HG02973 (cell line): ENCODE results near the gene ITPRID2.
"Not testable (repeated sequence)": the region's sequence is repeated elsewhere in the genome, so short reads cannot be mapped to it uniquely, and the experiment has no call there.

Experiments
- ATAC-seq: cut with Tn5 transposase; IDR thresholded peaks from one replicate; pipeline ENCODE4 v1.9.1; 2021; ENCODE audit warnings: moderate library complexity; ENCODE audit not compliant: unreplicated experiment

Gene ITPRID2

DNA sequence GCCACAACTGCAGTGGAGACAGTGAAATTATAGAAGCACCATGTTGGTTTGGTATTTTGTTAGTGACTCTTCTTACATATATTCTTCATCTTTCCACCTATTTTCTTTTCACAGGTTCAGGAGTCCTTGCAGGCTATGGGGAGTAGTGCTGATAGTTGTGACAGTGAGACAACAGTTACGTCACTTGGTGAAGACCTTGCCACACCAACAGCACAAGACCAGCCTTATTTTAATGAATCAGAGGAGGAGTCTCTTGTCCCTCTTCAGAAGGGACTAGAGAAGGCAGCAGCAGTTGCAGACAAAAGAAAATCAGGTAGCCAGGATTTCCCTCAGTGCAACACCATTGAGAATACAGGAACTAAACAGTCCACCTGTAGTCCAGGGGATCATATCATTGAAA is 23.6 kb downstream of the ITPRID2 start:
- ATAC-seq: no peak

DNA sequence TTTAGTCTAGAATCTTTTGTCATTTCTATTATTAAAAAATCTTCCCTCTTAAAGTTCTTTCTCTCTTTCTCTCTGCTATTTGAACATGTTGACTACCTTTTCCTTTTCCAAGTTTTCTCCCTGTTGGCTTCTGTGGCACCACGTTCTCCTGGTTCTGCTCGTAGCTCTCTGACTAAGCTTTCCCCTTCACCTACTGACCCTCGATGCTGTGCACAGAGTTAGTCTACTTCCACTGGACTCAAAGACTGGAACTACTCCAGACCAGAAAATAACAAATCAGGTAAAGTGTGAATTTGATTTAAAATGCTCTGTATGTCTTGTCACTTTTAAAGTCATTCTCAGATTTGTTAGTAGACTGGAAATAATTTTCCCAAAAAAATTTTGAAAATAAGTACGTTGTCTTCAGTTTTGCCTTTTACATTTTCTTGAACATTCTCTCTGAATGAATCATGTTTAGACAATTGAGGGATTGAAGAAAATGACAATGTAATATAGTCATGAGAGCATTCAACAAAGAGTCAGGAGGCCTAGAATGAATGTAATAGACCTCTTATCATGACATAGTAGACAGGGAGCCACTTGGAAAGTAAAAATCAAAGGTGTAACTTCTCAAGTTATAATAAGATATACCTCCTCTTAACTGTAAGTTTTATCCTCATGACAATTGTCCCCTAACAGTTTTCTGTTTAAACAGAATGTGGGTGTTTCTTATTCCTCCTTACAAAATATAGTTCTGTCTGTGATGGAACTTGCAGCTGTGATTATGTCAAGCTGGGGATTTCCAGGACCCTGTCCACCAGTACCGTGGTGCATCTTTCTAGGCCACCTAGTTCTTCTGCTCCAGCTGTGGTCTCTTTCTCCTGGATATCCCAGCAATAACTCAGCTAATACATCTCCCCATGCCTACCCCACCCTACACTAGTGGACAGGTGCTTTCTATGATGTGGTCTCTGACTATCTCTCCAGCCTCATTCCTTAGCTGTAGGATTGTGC is 25.5 kb downstream of the ITPRID2 start:
- ATAC-seq: no peak

DNA sequence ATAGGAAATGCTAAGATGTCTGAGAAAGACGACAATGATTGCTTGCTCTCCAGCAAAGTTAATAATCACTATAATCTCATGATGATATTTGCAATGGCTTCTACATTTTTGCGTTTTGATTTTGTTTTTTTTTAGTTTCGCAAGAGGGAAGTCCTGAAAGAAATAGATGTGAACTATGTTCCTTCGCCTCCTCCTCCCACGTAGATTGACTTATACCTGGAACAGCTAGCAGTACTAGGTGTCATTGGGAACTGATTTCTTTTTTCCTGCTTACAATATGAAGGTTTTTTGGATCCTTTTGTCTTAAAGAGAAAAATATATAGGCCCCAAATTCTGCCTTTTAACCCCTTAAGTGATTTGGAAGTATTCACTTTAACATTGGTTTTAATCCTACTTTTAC is 26.7 kb downstream of the ITPRID2 start:
- no peak for ATAC-seq

DNA sequence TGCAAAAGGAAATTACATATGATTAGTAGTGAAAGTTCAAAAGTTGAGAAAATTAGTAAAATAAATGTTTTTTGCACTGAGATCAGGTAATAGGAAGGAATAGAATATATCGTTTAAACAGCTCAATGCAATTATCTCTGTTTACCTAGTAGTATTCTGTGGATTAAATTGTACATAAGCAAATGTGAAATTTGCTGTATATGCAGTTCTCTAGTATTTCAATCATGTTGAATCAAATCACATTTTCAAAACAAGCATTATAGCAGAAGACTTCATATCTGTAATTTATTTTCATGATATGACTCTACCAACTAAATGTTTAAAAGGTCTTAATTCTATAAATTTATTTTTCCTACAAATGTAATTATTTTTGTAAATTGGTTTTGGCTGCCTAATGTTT is 31.6 kb downstream of the ITPRID2 start:
- ATAC-seq: no peak

DNA sequence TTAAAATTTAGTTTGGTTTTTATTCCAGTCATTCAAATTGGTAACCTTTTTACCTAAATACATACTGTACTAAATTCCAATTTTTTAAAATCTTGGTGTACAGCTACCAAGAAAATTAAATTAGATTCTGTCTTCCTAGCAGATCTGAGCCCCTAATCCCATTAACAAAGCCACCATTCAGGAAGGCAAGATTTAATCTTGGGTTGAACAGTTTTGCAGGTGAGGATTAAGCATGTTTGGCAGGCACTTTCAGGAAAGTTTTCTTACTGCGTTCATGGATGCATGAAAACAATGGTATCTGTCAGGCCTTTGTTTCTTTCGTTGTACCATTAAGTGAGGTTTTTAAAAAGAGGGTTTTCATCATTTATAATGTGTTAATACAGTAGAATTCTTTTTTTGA is 32.8 kb downstream of the ITPRID2 start:
- ATAC-seq: no peak

DNA sequence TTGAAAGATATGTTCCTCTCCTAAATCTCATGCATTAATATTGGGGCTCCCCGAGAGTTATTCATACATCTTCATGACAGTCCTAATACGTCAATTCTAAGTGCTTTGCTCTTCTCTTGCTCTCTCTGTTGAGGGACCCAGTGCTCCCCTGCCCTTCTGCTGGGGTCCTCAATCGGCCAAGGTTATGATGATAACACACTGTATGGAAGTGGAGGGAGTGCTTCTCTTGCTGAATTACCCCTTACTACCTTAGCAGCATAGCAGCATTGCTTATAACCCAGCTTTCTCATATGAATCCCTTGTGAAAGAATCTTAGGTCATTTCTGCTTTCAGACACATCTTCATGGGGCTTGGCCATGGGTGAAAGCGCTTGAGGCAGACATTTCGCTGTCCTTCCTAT is 43.2 kb downstream of the ITPRID2 start:
- ATAC-seq: no peak

DNA sequence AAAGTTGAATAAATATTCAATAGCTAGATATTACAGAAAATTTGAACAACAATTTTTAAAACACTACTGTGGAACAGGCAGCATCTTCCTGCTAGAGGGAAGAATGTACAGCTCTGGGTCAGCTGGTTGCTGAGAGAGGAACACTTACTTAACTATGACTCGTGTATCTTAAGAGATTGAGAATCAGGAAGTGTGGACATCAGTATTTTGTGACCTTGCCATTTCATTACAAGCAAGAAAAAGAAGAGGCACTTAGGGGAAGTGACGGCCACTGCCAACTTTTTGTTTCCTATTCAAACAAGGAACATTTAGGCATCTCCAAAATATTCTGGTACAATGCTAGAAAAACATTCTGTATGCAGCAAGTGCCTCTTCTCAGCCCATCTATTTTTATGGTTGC is 45.9 kb downstream of the ITPRID2 start:
- ATAC-seq: no peak

DNA sequence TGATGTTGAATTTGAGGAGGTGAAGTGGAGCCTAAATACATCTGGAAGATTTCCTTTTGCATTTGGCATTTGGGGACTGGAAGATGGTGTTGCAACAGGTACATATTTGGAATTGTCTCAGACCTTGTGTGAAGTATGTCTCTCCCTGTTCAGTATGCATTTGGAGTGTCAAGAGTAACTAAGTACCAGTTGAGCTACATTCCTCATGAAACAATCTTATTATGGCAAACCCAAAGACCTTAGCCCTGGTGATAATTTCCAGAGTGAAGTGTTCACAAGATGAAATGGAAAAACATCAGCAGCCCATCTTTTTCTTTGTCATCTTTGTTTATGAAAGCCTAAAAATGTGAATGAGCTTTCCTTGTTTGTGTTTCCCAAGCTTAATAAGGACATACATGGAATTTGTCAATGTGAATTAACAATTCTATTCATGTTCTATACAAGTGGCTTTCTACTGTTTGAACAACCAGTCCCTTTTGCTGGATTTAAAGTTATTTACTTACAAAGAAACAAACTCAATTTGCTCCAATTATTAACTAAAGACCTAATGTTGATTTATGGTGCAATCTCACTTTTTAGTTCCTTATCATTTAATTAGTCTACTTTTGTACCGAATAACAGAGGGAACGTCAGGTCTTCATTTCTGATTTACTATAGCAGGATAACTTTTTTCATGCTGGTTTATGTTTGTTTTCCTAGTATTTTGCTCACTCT is 52.0 kb downstream of the ITPRID2 start:
- ATAC-seq: no peak

DNA sequence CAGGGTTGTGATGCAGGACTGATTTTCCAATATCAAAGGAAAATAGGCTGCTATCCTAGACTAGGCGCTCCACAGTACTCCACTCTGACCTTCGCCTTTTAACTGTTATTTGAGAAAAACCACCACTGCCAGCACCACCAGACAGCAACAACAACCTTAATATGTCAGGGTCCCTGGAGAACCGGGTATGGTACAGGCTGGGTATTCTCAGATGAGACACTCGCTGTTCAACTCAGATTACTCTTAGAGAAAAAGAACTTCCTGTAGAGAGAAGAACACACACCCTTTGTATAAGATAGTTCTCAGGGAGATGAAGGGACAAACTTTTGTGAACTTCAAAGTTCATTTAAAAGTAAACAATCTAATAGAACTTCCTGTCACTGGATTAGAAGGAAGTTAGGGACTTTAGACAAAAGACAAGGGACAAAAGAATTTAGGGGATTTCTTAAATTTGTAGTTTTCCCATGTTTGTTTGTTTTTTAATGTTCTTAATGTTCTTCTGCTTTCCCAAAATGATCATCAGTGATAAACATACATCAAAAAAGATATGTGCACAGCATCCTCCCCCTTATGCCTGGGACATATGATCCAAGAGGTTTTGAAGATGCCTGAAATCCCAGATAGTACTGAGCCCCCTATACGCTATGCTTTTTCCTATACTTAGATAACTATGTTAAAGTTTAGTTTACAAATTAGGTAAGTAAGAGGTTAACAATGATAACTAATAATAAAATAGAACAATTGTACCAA is 52.8 kb downstream of the ITPRID2 start:
- ATAC-seq: no peak

DNA sequence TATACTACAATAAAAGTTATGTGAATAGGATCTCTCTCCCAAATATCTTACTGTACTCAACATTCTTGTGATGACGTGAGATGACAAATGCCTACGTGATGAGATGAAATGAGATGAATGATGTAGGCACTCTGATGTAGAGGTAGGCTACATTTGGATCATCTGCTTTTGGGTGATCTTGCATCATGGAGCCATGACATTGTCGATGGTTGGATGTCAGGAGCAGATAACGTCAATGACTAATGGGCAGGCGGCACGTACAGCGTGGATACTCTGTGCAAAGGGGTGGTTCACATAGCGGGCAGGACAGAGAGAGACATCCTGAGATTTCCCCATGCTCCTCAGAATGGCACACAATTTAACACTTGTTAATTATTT is 53.4 kb downstream of the ITPRID2 start:
- no peak for ATAC-seq

DNA sequence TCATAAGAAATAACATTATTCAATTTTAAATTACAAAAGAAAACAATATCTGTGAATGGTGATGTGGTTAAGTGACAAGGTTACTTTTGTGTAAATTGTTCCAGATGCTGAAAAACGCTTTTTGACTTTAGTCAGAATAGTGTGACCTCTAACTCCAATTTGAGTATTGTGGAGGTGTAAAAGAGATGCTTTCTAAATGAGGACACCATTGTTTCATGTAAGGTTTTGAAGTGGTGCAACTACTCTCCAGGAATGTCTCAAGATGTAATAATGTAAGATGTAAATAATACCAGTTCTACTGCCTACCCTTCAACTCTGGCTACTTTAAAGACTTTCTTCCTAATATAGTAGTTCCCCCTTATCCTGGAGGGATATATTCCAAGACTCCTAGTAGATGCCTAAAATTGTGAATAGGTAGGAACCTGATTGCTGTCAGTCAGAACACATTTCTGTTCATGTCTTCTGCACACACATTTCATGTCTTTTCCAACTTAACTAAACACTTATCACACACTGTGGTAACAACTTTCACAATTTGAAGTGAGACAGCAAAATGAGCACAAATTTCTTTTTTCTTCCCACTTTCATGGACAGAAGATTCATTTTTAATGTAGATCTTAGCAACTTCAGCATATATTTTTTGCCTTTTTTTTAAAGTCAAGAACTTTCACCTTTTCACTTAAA is 55.1 kb downstream of the ITPRID2 start:
- no peak for ATAC-seq

DNA sequence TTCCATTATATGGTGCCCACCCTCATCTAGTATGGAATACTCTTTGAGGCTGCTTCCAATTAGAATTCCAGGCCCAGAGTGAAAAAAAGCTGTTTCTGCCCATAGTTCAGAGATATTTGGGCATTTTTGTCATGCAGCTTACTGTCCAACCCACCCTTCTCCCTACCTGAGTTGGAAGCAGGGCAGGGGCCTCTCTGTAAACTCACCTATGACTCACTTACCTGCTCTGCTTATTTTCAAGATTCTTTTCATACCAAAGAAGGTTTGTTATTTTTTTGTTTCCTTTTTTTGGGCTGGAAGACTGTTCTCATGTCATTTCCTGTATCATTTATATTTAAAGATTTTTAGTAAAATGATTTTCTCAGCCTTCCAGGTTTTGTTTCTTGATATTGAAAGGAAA is 55.7 kb downstream of the ITPRID2 start:
- no peak for ATAC-seq

DNA sequence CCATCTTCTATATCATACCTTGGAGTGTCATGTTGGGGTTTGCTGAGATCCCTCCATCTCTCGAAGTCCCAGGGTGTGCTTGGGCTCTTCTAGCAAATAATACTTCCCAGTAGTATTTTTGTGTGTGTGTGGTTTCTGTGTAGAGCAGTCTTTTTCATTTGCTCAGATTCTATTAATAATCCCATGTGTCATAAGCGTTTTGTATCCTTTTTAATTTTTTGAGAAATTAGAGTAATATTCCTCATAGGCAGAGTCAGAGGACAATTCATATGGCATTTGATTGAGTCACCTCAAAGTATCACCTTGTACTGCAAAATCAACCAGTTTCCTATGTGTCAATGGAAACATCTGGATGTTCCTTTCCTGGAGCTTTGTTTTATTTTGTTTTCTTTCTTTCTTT is 56.7 kb downstream of the ITPRID2 start:
- no peak for ATAC-seq

DNA sequence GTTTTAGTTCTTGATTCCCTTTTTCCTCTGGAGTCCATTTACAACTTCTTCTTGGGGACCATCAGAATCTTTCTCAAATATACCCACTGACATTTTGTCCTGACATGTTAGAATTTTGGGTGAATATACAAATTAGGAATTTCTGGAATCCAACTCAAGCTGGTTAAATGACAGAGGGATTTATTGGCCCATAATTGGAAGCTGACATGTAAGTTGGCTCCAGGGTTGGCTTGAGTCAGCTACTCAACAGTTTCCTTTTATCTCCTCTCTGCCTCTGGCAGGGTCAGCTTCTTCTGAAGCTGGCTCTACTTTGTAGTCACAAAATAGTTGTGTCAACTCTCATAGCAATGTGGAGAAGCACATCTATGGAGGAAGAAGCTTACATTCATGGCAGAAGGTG is 57.5 kb downstream of the ITPRID2 start:
- no peak for ATAC-seq

DNA sequence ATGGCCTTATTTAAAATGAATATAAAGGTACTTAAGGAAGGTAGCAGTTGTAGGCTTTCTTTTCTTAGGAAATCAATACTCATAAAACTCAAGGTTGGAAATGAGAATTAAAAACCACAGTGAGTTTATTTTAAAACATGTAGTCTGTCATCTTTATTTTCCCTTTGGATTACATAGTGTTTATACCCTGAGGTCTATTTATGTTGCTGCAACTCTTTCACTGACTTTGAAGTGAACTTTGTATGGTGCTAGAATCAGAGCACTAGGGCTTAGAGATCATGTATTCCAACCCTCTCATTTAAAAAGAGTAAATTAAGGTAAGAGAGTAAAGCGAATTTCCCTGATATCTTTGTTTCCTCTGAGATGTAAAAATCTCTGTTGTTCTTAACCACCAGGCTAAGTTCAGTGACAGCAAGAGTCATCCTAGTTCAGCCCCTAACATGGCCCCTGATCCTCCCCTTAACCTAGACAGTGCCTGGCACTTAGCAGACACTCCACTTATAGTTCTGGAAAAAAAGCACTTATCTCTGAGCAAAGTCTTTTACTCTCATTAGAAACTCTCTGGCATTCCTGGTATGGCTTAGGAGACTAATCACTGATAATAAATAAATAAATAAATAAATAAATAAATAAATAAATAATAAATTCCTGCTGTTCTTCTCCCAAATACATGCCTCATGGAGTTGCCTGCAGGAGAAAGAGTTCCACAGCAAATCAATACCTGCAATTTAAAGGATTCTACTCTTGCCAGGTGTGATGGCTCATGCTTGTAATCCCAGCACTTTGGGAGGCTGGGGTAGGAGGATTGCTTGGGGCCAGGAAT is 61.1 kb downstream of the ITPRID2 start:
- ATAC-seq: no peak

DNA sequence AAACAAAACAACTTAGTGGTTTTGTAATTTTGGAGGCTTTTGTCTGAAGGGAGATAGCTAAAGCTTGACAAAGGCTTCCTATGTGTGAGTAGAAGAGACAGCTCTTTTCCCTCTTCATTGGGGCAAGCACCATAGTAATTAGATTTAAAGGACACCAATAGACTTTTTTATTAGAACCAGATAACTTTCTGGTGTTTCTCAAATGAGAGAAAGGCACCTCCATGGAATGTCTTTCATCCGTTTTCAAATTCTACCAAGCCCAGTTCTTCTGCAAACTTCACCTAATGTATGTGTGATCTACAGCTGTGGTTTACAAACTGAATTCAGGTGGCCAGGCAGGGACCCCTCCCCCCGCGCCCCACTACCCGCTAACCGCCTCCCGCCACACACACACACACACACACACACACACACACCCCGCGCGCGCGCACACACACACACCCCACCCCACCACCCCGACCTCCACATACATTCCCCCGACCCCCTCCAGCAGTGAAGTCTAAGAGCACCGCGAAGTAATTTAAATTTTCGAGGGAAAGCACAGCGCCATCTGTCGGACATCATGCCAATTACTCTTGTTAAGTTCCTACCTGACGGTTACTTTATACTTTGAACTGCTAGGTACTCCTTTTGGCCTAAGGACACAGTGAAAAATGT is 62.5 kb downstream of the ITPRID2 start:
- ATAC-seq: peak; percentile 87

DNA sequence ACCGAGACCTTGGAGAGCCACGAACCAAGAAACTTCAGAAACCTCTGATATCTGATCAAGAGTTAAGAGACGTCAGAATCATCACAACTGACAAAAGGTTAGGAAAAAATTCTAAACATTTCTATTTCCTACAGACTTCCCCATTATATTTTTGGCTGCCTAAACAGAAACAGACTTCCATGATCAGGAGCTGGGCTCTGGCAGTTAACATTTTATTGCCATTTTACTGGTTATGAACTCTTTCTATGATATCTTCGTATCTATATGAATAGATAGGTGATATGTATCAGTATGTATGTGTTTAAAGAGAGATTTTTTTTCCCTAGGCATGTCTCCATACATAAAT is 63.0 kb downstream of the ITPRID2 start:
- peak; percentile 16 for ATAC-seq

DNA sequence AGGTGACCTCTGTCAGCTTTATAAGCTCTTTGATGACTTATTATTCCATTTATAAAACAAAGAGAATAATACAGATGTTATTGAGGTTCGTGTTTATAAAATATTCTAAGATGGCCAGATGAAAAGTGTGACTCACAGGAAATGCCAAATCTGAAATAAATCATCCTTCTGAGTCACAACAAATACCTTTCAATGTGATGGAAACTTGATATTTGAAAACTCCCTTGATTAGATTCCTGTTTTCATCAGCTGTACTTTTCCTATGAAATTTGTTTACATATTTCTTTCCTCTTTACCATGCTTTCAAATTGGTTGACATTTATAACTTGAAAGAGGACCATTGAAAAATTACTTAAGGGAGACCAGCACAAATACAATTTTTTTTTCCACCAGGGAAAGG is 63.5 kb downstream of the ITPRID2 start:
- ATAC-seq: no peak

DNA sequence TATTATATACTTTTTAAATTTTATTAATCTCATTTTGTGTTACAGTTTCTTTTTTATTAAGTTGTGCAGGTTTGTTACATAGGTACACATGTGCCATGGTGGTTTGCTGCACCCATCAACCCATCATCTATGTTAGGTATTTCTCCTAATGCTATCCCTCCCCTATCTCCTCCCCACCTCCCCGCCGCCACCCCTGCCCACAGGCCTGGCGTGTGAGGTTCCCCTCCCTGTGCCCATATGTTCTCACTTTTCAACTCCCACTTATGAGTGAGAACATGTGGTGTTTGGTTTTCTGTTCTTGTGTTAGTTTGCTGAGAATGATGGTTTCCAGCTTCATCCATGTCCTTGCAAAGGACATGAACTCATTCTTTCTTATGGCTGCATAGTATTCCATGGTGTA is 64.3 kb downstream of the ITPRID2 start:
- not testable (repeated sequence) for ATAC-seq

DNA sequence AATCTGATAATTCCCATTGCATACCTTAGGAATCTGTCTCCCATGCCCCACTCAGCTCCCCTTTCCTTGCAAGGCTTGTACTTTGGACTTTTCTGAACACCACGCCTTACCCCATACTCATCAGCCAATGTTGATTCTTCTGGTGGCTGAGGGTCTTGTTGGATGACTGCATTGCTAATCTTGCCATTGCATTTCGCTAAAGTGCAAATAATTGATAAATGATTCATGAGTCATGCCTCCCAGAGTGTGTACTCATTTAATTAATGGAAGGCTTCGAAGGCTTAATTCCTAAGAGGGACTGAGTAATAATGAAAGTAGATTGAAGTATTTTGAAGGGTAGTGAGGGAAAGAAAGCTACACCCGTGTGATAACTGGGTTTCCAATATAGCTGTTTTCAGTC is 66.1 kb downstream of the ITPRID2 start:
- no peak for ATAC-seq
